Cardiac muscle cell (in vitro differentiated cells and primary cell): Measurements from ENCODE around the gene MTRFR. TPM values are rescaled to one million over a fixed set of nuclear protein-coding genes. Genes with fewer than 3 reads are reported as not detected.

ENCODE experiments used
- DNase-seq, 2 donors: peaks; one replicate each; pipeline versions ENCODE4 v3.0.0 to v3.0.0-alpha.2; 2010 to 2017; ENCODE audit warnings: low read depth in 1 of 2, low spot score in 1 of 2
- H3K27ac ChIP-seq: fragments of 200-600 bp; sonication (generic); 2 replicates; pipeline ENCODE4 v1.5.1; 2016
- H3K27me3 ChIP-seq: fragments of 200-600 bp; sonication (generic); 2 replicates; pipeline ENCODE4 v1.6.0; 2016; ENCODE audit warnings: control low read depth
- H3K36me3 ChIP-seq: fragments of 200-600 bp; sonication (generic); 2 replicates; pipeline ENCODE4 v1.5.1; 2016; ENCODE audit warnings: control low read depth
- H3K4me1 ChIP-seq: fragments of 200-600 bp; sonication (generic); 2 replicates; pipeline ENCODE4 v1.8.1; 2017; ENCODE audit warnings: low read depth, mild to moderate bottlenecking, mixed run types
- H3K4me3 ChIP-seq: fragments of 200-600 bp; sonication (generic); 2 replicates; pipeline ENCODE4 v1.5.1; 2016; ENCODE audit warnings: mild to moderate bottlenecking
- H3K9me3 ChIP-seq: fragments of 200-600 bp; sonication (generic); 2 replicates; pipeline ENCODE4 v1.5.1; 2017; ENCODE audit warnings: low read depth, mild to moderate bottlenecking, control low read depth
- CTCF ChIP-seq: IDR thresholded peaks from 2 replicates; pipeline ENCODE4 v1.5.1; 2012; ENCODE audit warnings: low read depth, mild to moderate bottlenecking, low read length
- polyA plus RNA-seq: library from polyadenylated mRNA; unstranded; fragments of >200 nt; fragmentation: Nextera tagmentation; extraction: Ambion mirVana; gene quantifications from 2 replicates; pipeline ENCODE4 v1.2.1, GENCODE V29; 2016
- total RNA-seq: library from RNA; depleted of rRNA; stranded (reverse); fragments of >200 nt; gene quantifications from 2 replicates; pipeline ENCODE4 v1.2.3, GENCODE V29; 2016

MTRFR gene
- total and polyA plus RNA-seq, 2 experiments from 2014 or later = 25.8 to 31.9 TPM

- Histone ChIP-seq H3K4me1 (no peaks in the 10 kb centered on the region), H3K27me3 (no peaks in the 10 kb centered on the region), H3K4me3 (peak overlapping the region; percentile 88), H3K27ac (no peak overlapping the region), H3K9me3 (no peaks in the 10 kb centered on the region), H3K36me3 (no peaks in the 10 kb centered on the region)
- peak; percentile 32 for TF ChIP-seq CTCF
- peak; percentile 69 to 85 for DNase-seq
These were observed 37.9 kb downstream of the MTRFR start for GRCh38 chr12:123271001-123271668.

DNA sequence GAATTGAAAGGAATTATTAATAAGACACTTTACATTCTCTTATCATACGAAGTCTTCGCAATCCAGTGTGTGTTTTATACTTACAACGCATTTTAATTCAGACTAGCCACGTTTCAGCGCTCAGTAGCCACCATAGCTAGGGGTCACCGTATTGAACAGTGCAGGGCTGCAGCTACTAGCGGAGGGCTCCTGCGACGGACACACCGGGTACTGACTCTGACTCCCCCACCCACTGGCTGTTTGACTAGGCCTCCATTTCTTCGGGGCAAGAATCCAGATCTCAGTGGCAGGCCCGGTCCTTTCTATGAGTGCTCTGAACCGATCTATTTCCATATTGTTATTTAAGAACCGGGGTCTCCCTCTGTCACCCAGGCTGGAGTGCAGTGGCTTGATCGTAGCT lies 39.9 kb downstream of the MTRFR start:
- Histone ChIP-seq H3K9me3 (no peaks in the 10 kb centered on the region), H3K27ac (no peak overlapping the region), H3K27me3 (no peaks in the 10 kb centered on the region), H3K4me1 (no peaks in the 10 kb centered on the region), H3K36me3 (no peaks in the 10 kb centered on the region), H3K4me3 (no peak overlapping the region)
- no peak for TF ChIP-seq CTCF
- DNase-seq = no peak

DNA sequence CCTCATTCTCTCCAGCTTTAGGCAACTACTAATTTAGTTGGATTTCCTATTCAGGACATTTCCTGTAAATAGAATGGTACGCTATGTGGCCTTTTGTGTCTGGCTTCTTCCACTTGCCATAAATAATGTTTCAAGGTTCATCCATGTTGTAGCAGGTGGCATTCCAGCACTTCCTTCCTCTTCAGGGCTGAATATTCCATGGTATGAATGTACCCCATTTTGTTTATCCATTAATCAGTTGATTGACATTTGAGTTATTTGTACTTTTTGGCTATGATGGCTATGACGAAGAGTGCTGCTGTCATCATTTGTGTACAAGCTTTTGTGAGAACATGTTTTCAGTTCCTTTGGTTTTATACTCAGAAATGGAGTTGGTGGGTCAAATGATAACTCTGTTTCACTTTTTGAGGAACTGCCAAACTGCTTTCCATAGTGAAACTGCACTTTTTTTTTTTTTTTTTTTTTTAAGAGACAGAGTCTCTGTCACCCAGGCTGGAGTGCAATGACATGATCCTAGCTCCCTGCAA lies 44.9 kb downstream of the MTRFR start:
- H3K36me3 ChIP-seq = no peaks in the 10 kb centered on the region
- no peaks in the 10 kb centered on the region for H3K27me3 ChIP-seq
- H3K9me3 ChIP-seq = no peaks in the 10 kb centered on the region
- no peak for TF ChIP-seq CTCF
- DNase-seq = no peak
- H3K4me3 ChIP-seq = no peak overlapping the region
- H3K27ac ChIP-seq = no peak overlapping the region
- no peaks in the 10 kb centered on the region for H3K4me1 ChIP-seq

DNA sequence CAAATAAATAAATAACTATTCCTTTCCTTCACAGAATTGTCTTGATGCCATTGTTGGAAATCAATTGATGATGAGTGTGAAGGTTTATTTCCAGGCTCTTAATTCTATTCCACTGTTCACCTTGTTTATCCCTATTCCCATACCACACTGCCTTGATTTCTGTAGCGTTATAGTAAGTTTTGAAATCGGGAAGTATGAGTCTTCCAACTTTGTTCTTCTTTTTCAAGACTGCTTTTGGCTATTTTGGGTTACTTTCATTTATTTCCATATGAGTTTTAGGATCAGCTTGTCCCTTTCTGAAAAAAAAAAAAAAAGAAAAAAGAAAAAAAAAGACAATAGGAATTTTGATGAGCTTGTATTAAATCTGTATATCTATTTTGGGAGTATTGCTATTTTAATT lies 47.7 kb downstream of the MTRFR start:
- TF ChIP-seq CTCF = no peak
- DNase-seq = no peak
- Histone ChIP-seq H3K27me3 (no peaks in the 10 kb centered on the region), H3K4me1 (no peaks in the 10 kb centered on the region), H3K36me3 (no peaks in the 10 kb centered on the region), H3K4me3 (no peak overlapping the region), H3K9me3 (no peaks in the 10 kb centered on the region), H3K27ac (no peak overlapping the region)

DNA sequence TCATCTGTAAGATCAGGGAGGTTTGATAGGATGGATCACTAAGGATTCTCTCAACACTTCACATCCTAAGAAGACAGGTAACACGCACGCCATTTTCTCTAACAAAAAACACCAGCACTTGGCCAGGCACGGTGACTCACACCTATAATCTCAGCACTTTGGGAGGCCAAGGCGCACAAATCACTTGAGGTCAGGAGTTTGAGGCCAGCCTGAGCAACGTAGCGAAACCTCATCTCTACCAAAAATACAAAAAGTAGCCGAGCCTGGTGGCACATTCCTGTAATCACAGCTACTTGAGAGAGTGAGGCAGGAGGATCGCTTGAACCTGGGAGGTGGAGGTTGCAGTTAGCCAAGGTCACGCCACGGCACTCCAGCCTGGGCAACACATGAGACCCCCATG lies 48.9 kb downstream of the MTRFR start:
- Histone ChIP-seq H3K27me3 (no peaks in the 10 kb centered on the region), H3K4me3 (no peak overlapping the region), H3K27ac (no peak overlapping the region), H3K4me1 (no peaks in the 10 kb centered on the region), H3K9me3 (no peaks in the 10 kb centered on the region), H3K36me3 (no peaks in the 10 kb centered on the region)
- no peak for TF ChIP-seq CTCF
- DNase-seq = no peak
